HEK293 (cell line): Measurements from ENCODE around the gene CEP72.

Experiments
- CTCF ChIA-PET: fragments of 350-600 bp; formaldehyde crosslinking; extraction: SDS; loops from one replicate; lab custom pipeline; 2021; ENCODE audit warnings: antibody characterized with exemption; lab: Yijun Ruan, JAX
- POLR2A ChIA-PET: fragments of 300-600 bp; formaldehyde crosslinking; extraction: SDS; loops from one replicate; lab custom pipeline; 2020; ENCODE audit warnings: antibody characterized with exemption, inconsistent platforms; lab: Yijun Ruan, JAX
- H3K27ac ChIP-seq: fragments of 200-500 bp; sonication (Bioruptor generic); 2 replicates; pipeline ENCODE4 v1.5.1; 2014; ENCODE audit warnings: low read depth, low read length, control low read depth, inconsistent platforms; ENCODE audit errors: extremely low read depth
- H3K36me3 ChIP-seq, 2 experiments: fragments of 200-500 bp in 1 of 2; sonication (Bioruptor generic) in 1 of 2; 1 replicate in 1 of 2; 2 replicates in 1 of 2; pipeline ENCODE4 v1.5.1; 2014 to 2017; ENCODE audit warnings: inconsistent platforms in 2 of 2, low read length in 2 of 2; ENCODE audit not compliant: control insufficient read depth in 2 of 2, insufficient read depth in 1 of 2
- H3K4me1 ChIP-seq: fragments of 200-500 bp; sonication (Bioruptor generic); 2 replicates; pipeline ENCODE4 v1.5.1; 2014; ENCODE audit warnings: mild to moderate bottlenecking, low read length, inconsistent platforms; ENCODE audit not compliant: control insufficient read depth, insufficient read depth
- H3K4me3 ChIP-seq: 2 replicates; pipeline ENCODE4 v1.5.1; 2011; ENCODE audit warnings: low read depth, mild to moderate bottlenecking, control low read depth, low read length, moderate library complexity
- H3K9me3 ChIP-seq: fragments of 200-500 bp; sonication (Bioruptor generic); 2 replicates; pipeline ENCODE4 v1.5.1; 2014; ENCODE audit warnings: low read depth, low read length, inconsistent platforms; ENCODE audit not compliant: control insufficient read depth, insufficient read depth
- GLIS1 ChIP-seq: fragments of 450-650 bp; formaldehyde crosslinking; IDR thresholded peaks from 2 replicates; pipeline ENCODE4 v1.5.1; 2016; ENCODE audit warnings: missing biosample characterization, missing genetic modification characterization
- HOXA7 ChIP-seq: sonication (generic); formaldehyde crosslinking; IDR thresholded peaks from 2 replicates; pipeline ENCODE4 v1.8.1; 2022; ENCODE audit warnings: missing genetic modification reagents, borderline replicate concordance
- KLF8 ChIP-seq: fragments of 450-650 bp; formaldehyde crosslinking; IDR thresholded peaks from 2 replicates; pipeline ENCODE4 v1.5.1; 2016; ENCODE audit warnings: missing biosample characterization, missing genetic modification characterization
- OVOL3 ChIP-seq: fragments of 450-650 bp; formaldehyde crosslinking; IDR thresholded peaks from 2 replicates; pipeline ENCODE4 v1.5.1; 2016; ENCODE audit warnings: missing biosample characterization, missing genetic modification characterization
- ZBTB17 ChIP-seq: fragments of 450-650 bp; formaldehyde crosslinking; IDR thresholded peaks from 2 replicates; pipeline ENCODE4 v1.5.1; 2016; ENCODE audit warnings: missing biosample characterization, missing genetic modification characterization
- ZBTB20 ChIP-seq: fragments of 450-650 bp; formaldehyde crosslinking; IDR thresholded peaks from 2 replicates; pipeline ENCODE4 v1.5.1; 2016; ENCODE audit warnings: missing biosample characterization, missing genetic modification characterization
- ZBTB49 ChIP-seq: fragments of 450-650 bp; formaldehyde crosslinking; IDR thresholded peaks from 2 replicates; pipeline ENCODE4 v1.5.1; 2016; ENCODE audit warnings: missing biosample characterization, missing genetic modification characterization, low read depth
- ZNF112 ChIP-seq: fragments of 450-650 bp; formaldehyde crosslinking; IDR thresholded peaks from 2 replicates; pipeline ENCODE4 v1.5.0; 2017; ENCODE audit warnings: missing biosample characterization, missing genetic modification characterization
- ZNF133 ChIP-seq: fragments of 450-650 bp; formaldehyde crosslinking; IDR thresholded peaks from 2 replicates; pipeline ENCODE4 v1.5.1; 2016; ENCODE audit warnings: missing biosample characterization, missing genetic modification characterization
- ZNF140 ChIP-seq: fragments of 450-650 bp; formaldehyde crosslinking; IDR thresholded peaks from 2 replicates; pipeline ENCODE4 v1.5.1; 2016; ENCODE audit warnings: missing biosample characterization, missing genetic modification characterization
- ZNF174 ChIP-seq: fragments of 450-650 bp; formaldehyde crosslinking; IDR thresholded peaks from 2 replicates; pipeline ENCODE4 v1.5.0; 2017; ENCODE audit warnings: missing biosample characterization, mild to moderate bottlenecking, missing genetic modification characterization
- ZNF221 ChIP-seq: fragments of 450-650 bp; formaldehyde crosslinking; IDR thresholded peaks from 2 replicates; pipeline ENCODE4 v1.5.1; 2017; ENCODE audit warnings: missing biosample characterization, missing genetic modification characterization, borderline replicate concordance
- ZNF398 ChIP-seq: fragments of 450-650 bp; formaldehyde crosslinking; IDR thresholded peaks from 2 replicates; pipeline ENCODE4 v1.5.1; 2017; ENCODE audit warnings: missing biosample characterization, missing genetic modification characterization
- ZNF488 ChIP-seq: fragments of 450-650 bp; formaldehyde crosslinking; IDR thresholded peaks from 2 replicates; pipeline ENCODE4 v1.5.1; 2016; ENCODE audit warnings: missing biosample characterization, missing genetic modification characterization
- ZNF530 ChIP-seq: fragments of 450-650 bp; formaldehyde crosslinking; IDR thresholded peaks from 2 replicates; pipeline ENCODE4 v1.5.1; 2016; ENCODE audit warnings: low read depth, missing biosample characterization, missing genetic modification characterization
- ZNF549 ChIP-seq: fragments of 450-650 bp; IDR thresholded peaks from 2 replicates; pipeline ENCODE4 v1.5.1; 2018; ENCODE audit warnings: missing biosample characterization, missing genetic modification characterization, mild to moderate bottlenecking, inconsistent platforms, moderate library complexity
- ZNF600 ChIP-seq: fragments of 450-650 bp; formaldehyde crosslinking; IDR thresholded peaks from 2 replicates; pipeline ENCODE4 v1.5.1; 2016; ENCODE audit warnings: missing biosample characterization, missing genetic modification characterization
- ZNF645 ChIP-seq: fragments of 450-650 bp; formaldehyde crosslinking; IDR thresholded peaks from 2 replicates; pipeline ENCODE4; 2016; ENCODE audit warnings: missing biosample characterization, missing genetic modification characterization
- ZNF664 ChIP-seq: fragments of 450-650 bp; formaldehyde crosslinking; IDR thresholded peaks from 2 replicates; pipeline ENCODE4 v1.5.1; 2016; ENCODE audit warnings: missing biosample characterization, missing genetic modification characterization
- ZNF76 ChIP-seq: fragments of 450-650 bp; formaldehyde crosslinking; IDR thresholded peaks from 2 replicates; pipeline ENCODE4; 2016; ENCODE audit warnings: low read depth, missing biosample characterization, missing genetic modification characterization, borderline replicate concordance
- ZNF792 ChIP-seq: fragments of 450-650 bp; formaldehyde crosslinking; IDR thresholded peaks from 2 replicates; pipeline ENCODE4 v1.5.1; 2016; ENCODE audit warnings: missing biosample characterization, missing genetic modification characterization

CEP72 gene

GRCh38 chr5:661891-662750 lies 50.0 kb downstream of the CEP72 start:
- Histone ChIP-seq H3K9me3 (no peaks in the 10 kb centered on the region), H3K27ac (no peak overlapping the region), H3K4me3 (no peak overlapping the region), H3K4me1 (no peaks in the 10 kb centered on the region), H3K36me3 (peaks cover 17 to 90% of the 10 kb centered on the region in 2 experiments)
- TF ChIP-seq KLF8 (tag by site-specific recombination) (0 out of 2 replicates have a peak, but pooled peaks have one; percentile 28), ZNF112 (tag by site-specific recombination) (no peak)
- CTCF ChIA-PET: no interaction called here
- POLR2A ChIA-PET: no interaction called here

GRCh38 chr5:662751-663435 lies 50.8 kb downstream of the CEP72 start:
- Histone ChIP-seq H3K36me3 (peaks cover 11 to 88% of the 10 kb centered on the region in 2 experiments), H3K4me3 (no peak overlapping the region), H3K9me3 (no peaks in the 10 kb centered on the region), H3K27ac (no peak overlapping the region), H3K4me1 (no peaks in the 10 kb centered on the region)
- ChIA-PET POLR2A (no interaction called here), CTCF (no interaction called here)
- TF ChIP-seq ZBTB49 (tag by site-specific recombination): no peak
- TF ChIP-seq ZNF664 (tag by site-specific recombination): no peak
- TF ChIP-seq ZNF530 (tag by site-specific recombination): no peak
- TF ChIP-seq ZNF645: no peak
- no peak for TF ChIP-seq ZNF140 (tag by site-specific recombination)
- no peak for TF ChIP-seq ZNF133 (tag by site-specific recombination)
- TF ChIP-seq ZBTB20 (tag by site-specific recombination): no peak
- no peak for TF ChIP-seq ZNF488 (tag by site-specific recombination)
- TF ChIP-seq ZNF221 (tag by site-specific recombination): no peak
- no peak for TF ChIP-seq ZNF549 (tag by site-specific recombination)
- TF ChIP-seq ZBTB17 (tag by site-specific recombination): no peak
- TF ChIP-seq ZNF600 (tag by site-specific recombination): no peak
- TF ChIP-seq ZNF174 (tag by site-specific recombination): no peak
- TF ChIP-seq OVOL3 (tag by site-specific recombination): no peak
- TF ChIP-seq ZNF792 (tag by site-specific recombination): no peak
- no peak for TF ChIP-seq ZNF76 (tag by site-specific recombination)
- no peak for TF ChIP-seq HOXA7
- TF ChIP-seq GLIS1: no peak
- no peak for TF ChIP-seq ZNF398 (tag by site-specific recombination)
